Smooth muscle cell of the brain vasculature (primary cell): Measurements from ENCODE around the gene IQCE.
"Not testable (repeated sequence)": the region's sequence is repeated elsewhere in the genome, so short reads cannot be mapped to it uniquely, and the experiment has no call there.

Source experiments
- DNase-seq: peaks from one replicate; pipeline ENCODE4 v3.0.0-alpha.2; 2012; ENCODE audit warnings: low read depth, low spot score

The IQCE gene

GRCh38 chr7:2521952-2522591 lies 36.7 kb upstream of the IQCE start:
- DNase-seq: no peak

DNA sequence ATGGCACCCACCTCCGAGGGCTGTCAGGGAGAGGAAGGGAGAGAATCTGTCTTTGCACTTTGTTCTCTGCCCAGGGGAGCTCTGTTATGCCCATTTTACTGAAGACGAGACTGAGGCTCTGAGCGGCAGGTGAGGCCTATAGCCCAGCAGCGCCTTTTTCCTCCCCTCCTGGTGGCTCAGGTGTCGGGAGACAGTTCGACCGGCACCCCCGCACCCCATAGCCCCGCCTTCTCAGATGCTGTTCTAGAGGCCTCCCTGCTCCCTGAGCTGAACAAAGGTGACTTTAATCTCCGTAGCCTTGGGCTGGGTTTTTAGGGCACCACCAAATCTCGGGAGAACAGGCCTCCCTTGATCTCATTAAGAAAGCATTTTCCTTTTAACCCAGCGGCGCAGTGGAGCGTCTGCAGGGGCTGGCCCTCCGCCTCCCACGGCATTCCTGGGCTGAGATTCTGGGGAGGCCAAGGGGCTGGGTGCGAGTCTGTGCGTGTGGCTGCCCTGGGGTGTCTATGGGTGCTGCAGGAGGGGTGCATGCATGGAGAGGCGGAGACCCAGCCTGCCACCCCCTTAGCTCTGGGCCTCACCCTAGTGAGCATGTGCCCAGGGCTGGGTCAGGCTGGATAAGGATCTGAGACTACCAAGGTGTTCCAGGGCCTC lies 35.9 kb upstream of the IQCE start:
- no peak for DNase-seq

DNA sequence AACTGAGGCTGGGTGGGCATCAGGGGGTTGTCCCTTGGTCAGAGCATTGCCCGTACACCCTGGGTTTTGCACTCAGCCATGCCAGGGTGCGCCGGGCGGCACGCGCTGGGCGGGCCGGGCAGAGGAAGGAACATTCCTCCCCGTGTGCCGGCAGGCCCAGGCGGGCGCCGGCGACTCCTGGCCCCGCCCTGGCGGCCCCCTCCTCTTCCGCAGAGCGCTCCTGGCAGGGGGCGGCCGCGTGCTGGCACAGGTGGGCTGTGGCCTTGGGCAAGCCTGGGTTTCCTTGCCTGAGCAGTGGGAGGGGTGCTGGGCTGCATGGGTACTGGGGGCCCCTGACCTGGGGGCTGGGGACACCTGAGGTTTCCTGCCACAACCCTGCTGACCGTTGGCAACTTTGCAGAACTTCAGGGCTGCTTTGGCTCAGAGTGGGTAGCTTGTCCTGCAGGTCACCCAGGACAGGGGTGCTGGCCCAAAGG lies 35.3 kb upstream of the IQCE start:
- DNase-seq: no peak

DNA sequence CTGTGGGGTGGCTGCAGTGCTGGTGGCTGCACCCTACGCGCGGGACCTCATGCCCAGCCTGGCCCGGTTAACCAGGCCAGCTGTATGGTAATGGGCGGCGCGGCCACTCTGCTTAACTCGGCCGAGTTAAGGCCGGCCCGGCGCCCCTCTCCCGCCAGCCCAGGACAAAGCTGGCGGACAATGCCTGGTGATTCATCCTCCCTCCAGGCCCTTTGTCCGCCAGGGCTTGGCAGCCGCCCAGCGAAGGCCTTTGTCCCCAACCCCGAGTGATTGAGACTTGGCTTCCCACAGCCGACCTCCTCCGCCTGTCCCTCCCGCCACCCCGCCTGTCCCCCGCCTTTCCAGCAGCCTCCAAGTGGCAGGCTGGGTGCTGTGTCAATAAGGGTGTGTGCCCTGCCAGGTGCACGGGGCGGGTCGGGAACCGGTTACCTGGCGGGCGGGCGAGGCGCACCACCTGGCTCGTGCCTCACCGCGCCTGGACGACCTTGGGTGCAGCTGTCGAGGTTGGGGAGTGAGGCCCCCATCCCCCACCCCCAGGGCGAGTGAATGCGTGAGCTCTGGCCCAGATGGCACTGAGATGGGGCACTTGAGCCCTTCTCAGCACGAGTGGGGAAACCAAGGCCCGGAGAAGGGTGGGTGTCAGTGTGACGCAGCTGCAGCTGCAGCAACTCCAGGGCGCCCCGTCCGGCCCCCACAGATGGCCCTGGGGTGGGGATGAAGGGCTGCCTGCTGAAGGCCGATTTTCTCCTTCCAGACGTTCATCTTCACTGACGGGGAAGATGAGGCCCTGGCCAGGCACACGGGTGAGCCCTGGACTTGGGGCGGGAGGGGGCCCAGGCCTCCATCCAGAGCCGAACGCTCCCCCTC lies 34.6 kb upstream of the IQCE start:
- DNase-seq: no peak

- DNase-seq: no peak
These were observed 33.7 kb upstream of the IQCE start for GRCh38 chr7:2524808-2525657.

GRCh38 chr7:2525658-2526630 lies 32.8 kb upstream of the IQCE start:
- no peak for DNase-seq

GRCh38 chr7:2526659-2527504 lies 31.9 kb upstream of the IQCE start:
- no peak for DNase-seq

GRCh38 chr7:2527505-2528467 lies 31.0 kb upstream of the IQCE start:
- peak; percentile 72 for DNase-seq

DNA sequence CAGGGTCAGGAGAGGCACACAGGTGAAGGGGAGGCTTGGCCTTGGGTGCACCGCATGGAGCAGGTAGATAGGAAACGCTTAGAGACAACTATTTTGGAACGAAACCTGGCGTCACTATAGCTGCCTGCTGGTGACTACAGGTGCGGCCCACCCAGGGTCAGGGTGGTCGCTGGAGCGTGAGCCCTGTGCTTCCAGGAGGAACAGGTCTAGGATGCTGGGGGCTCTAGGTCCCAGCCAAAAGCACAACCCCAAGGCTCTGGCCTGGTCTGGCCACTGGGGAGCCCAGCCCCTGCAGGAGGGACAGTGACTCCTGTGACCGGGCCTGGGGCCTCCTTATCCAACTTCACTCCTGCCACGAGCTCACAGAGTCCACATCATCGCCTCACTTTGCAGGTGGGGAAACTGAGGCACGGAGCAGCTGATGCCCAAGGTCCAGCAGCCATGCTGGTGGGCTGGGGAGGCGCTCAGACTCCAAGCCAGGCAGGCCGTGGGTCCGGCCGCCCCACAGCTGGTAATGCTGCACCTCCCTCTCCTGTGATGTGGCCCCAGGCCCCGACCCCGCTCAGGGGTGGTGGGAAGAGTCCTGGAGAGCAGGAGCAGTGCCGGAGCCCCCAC lies 30.2 kb upstream of the IQCE start:
- no peak for DNase-seq

- no peak for DNase-seq
These were observed 29.4 kb upstream of the IQCE start for GRCh38 chr7:2529161-2530070.

- no peak for DNase-seq
These were observed 28.4 kb upstream of the IQCE start for GRCh38 chr7:2530071-2530987.

DNA sequence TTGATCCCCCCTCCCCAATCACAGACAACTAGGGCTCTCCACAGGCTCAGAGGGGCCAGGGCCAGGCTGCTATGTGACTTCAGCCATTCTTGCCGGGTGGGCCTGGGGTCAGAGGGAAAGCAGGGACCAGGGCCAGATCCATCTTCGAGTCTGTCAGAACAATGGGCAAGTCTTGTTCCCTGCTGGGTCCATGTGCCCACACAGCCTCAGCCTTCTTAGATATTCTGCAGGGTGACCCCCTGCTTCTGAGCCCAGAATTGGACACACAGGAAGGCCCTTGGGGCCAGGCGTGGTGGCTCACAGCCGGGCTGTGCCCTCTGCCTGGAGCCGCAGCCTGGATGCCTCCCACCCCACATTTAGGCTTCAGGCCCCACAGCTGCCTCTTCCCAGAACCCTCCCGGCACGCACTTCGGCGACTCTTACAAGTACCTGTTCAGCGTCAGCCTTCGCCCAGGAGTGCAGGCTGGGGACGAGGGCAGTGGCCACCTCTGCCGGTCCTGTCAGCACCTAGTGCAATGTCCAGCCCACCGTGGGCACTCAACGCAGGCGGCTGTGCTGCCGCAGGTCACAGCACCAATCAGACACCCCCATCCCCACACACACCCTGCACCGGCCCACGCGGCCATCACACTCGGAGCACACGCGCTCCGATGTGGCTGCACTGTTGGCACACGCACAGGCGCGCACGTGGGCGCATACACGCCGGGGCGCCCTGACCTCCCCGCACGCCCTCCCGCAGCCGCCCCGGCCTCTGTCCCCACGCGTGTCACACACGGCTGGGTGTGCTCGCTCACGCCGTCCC lies 27.6 kb upstream of the IQCE start:
- not testable (repeated sequence) for DNase-seq

GRCh38 chr7:2531796-2532110 lies 27.0 kb upstream of the IQCE start:
- DNase-seq: not testable (repeated sequence)

DNA sequence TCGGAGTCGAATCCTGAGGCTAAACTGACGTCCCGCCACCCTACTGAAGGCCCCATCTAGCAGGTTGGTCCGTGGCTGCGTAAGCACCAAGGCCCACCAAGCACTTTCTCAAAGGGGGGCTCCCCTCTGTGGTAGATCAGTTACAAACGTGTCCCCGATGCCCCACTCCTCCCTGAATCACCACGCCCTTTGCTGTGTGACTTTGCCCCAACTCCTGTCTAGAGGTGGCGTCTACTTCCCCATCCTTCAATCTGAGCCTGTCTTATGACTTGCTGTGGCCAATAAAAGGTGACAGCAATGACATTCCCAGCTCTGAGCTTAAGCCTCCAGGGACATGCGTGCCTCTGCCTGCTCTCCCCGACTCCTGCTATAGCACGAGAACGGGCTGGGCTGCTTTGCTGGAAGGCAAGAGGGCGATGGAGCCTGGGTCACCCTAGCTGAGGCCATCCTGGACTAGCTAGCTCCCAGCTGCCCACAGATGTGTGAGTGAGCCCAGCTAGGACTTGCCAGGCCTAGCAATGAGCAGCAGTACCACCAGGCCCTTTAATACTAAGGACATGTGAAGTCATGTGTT lies 26.5 kb upstream of the IQCE start:
- DNase-seq: not testable (repeated sequence)

- not testable (repeated sequence) for DNase-seq
These were observed 26.0 kb upstream of the IQCE start for GRCh38 chr7:2532816-2533215.
